ENCODE results near the gene CSTF1. TPM values are rescaled to one million over a fixed set of nuclear protein-coding genes. Genes with fewer than 3 reads are reported as not detected.

CSTF1 gene
- total RNA-seq, 1 donor, result 25.0 TPM

GRCh38 chr20:56451056-56451765 lies 58.8 kb downstream of the CSTF1 start:
- no peaks in the 10 kb centered on the region for H3K36me3 ChIP-seq (ENCODE audit: insufficient read depth, low read length)
- H2AFZ ChIP-seq (ENCODE audit: low read length), result no peak overlapping the region
- H3K4me1 ChIP-seq (ENCODE audit: insufficient read depth, low read length), result no peaks in the 10 kb centered on the region
- H4K20me1 ChIP-seq (ENCODE audit: insufficient read depth, low read length), result no peaks in the 10 kb centered on the region
- H3K9me3 ChIP-seq (ENCODE audit: low read depth, low read length), result no peaks in the 10 kb centered on the region
- no peaks in the 10 kb centered on the region for H3K27me3 ChIP-seq (ENCODE audit: insufficient read depth, low read length)
- no peak overlapping the region for H3K4me3 ChIP-seq (ENCODE audit: insufficient read depth, low read length)
- H3K4me2 ChIP-seq (ENCODE audit: insufficient read depth, low read length), result no peak overlapping the region
- H3K79me2 ChIP-seq (ENCODE audit: insufficient read depth, low read length), result no peaks in the 10 kb centered on the region
- DNase-seq (ENCODE audit: insufficient read length, low spot score, missing footprints), result no peak
- H3K27ac ChIP-seq (ENCODE audit: low read depth, low read length), result no peak overlapping the region
- no peak for TF ChIP-seq CTCF (IDR thresholded peaks at IDR 0.05; ENCODE audit: extremely low read depth, low read depth, low read length)

DNA sequence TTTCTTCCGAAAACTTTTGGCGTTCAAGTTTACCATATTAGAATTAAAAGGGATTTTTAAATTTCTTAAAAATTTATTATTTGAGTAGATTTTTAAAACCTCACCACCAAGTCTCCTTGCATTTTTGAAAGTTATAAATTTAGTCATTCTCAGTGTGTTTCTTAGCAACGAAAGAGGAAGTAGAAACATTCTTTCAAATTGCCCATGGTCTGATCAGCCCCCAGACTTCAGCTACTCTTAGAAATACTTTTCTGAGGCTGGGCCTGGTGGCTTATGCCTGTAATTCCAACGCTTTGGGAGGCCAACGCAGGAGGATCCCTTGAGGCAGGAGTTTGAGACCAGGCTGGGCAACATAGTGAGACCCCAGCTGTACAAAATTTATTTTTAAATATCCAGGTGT lies 60.9 kb downstream of the CSTF1 start:
- H3K27ac ChIP-seq (ENCODE audit: low read depth, low read length), result no peak overlapping the region
- no peak overlapping the region for H3K4me3 ChIP-seq (ENCODE audit: insufficient read depth, low read length)
- no peaks in the 10 kb centered on the region for H3K27me3 ChIP-seq (ENCODE audit: insufficient read depth, low read length)
- H4K20me1 ChIP-seq (ENCODE audit: insufficient read depth, low read length), result no peaks in the 10 kb centered on the region
- no peaks in the 10 kb centered on the region for H3K4me1 ChIP-seq (ENCODE audit: insufficient read depth, low read length)
- H2AFZ ChIP-seq (ENCODE audit: low read length), result no peak overlapping the region
- no peak for DNase-seq (ENCODE audit: insufficient read length, low spot score, missing footprints)
- no peaks in the 10 kb centered on the region for H3K36me3 ChIP-seq (ENCODE audit: insufficient read depth, low read length)
- H3K9me3 ChIP-seq (ENCODE audit: low read depth, low read length), result no peaks in the 10 kb centered on the region
- TF ChIP-seq CTCF (IDR thresholded peaks at IDR 0.05; ENCODE audit: extremely low read depth, low read depth, low read length), result no peak
- H3K4me2 ChIP-seq (ENCODE audit: insufficient read depth, low read length), result no peak overlapping the region
- no peaks in the 10 kb centered on the region for H3K79me2 ChIP-seq (ENCODE audit: insufficient read depth, low read length)

DNA sequence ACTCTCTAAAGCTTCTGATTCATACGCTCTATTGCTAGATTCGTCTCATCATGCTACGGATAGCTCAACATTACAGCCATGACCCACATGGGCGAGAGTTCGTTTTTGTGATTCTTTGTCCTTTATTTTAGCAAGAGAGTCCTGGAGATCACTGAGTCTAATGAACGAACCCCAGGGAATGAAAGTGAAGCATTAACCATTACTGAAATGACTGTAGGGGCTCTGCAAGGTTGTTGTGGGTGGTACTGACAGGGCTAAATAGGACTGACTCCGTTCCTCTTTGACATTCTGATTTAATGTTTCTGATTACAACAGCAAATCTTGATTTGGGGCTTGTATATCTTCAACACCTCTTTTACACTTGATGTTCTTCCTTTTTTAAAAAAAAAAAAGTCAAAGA lies 62.3 kb downstream of the CSTF1 start:
- Histone ChIP-seq H3K27ac (ENCODE audit: low read depth, low read length) (no peak overlapping the region), H3K9me3 (ENCODE audit: low read depth, low read length) (no peaks in the 10 kb centered on the region), H3K4me2 (ENCODE audit: insufficient read depth, low read length) (no peak overlapping the region), H4K20me1 (ENCODE audit: insufficient read depth, low read length) (no peaks in the 10 kb centered on the region), H3K4me3 (ENCODE audit: insufficient read depth, low read length) (no peak overlapping the region), H3K79me2 (ENCODE audit: insufficient read depth, low read length) (no peaks in the 10 kb centered on the region), H3K4me1 (ENCODE audit: insufficient read depth, low read length) (no peaks in the 10 kb centered on the region), H3K27me3 (ENCODE audit: insufficient read depth, low read length) (no peaks in the 10 kb centered on the region), H3K36me3 (ENCODE audit: insufficient read depth, low read length) (no peaks in the 10 kb centered on the region), H2AFZ (ENCODE audit: low read length) (no peak overlapping the region)
- no peak for DNase-seq (ENCODE audit: insufficient read length, low spot score, missing footprints)
- no peak for TF ChIP-seq CTCF (IDR thresholded peaks at IDR 0.05; ENCODE audit: extremely low read depth, low read depth, low read length)

Other genes with a start within 250 kb of the CSTF1 start
- gene MC3R, start 143.9 kb upstream of the CSTF1 start, total RNA-seq, result not detected in 2 replicates
- 69.5 and 89.6 TPM in 2 replicates for gene FAM210B, start 33.7 kb upstream of the CSTF1 start, total RNA-seq
- gene AURKA, start 430 bp upstream of the CSTF1 start, total RNA-seq, result 4.7 and 8.0 TPM in 2 replicates
- gene CASS4, start 19.6 kb downstream of the CSTF1 start, total RNA-seq, result under 0.01 TPM in 2 replicates
- gene RTF2, start 76.0 kb downstream of the CSTF1 start, total RNA-seq, result 69.1 and 69.8 TPM in 2 replicates
- under 0.01 TPM in 1 of 2 replicates, not detected in the other for gene FAM209A, start 132.1 kb downstream of the CSTF1 start, total RNA-seq
- 0.36 TPM in 1 of 2 replicates, not detected in the other for gene FAM209B, start 140.6 kb downstream of the CSTF1 start, total RNA-seq
- under 0.01 TPM in 1 of 2 replicates, not detected in the other for gene TFAP2C, start 236.7 kb downstream of the CSTF1 start, total RNA-seq